Keratinocyte (primary cell): ENCODE results near the gene MIEF1. TPM values are rescaled to one million over a fixed set of nuclear protein-coding genes. Genes with fewer than 3 reads are reported as not detected.

Source experiments
- DNase-seq: peaks from one replicate; pipeline ENCODE4 v3.0.0-alpha.2; 2011; ENCODE audit warnings: low read depth, missing footprints, low spot score
- FAIRE-seq: peaks from 2 replicates; lab custom pipeline; 2011; peaks lifted over from hg19 to GRCh38; lab: Jason Lieb, UNC
- H2AFZ ChIP-seq: 2 replicates; pipeline ENCODE4 v1.6.0; 2012; ENCODE audit warnings: low read length, control low read depth, inconsistent platforms; ENCODE audit not compliant: control insufficient read depth
- H3K27ac ChIP-seq: 2 replicates; pipeline ENCODE4 v1.5.1; 2011; ENCODE audit warnings: low read length; ENCODE audit not compliant: control insufficient read depth, insufficient read depth
- H3K27me3 ChIP-seq: 3 replicates; pipeline ENCODE4 v1.6.0; 2011; ENCODE audit warnings: low read length; ENCODE audit not compliant: control insufficient read depth, insufficient read depth; ENCODE audit errors: extremely low read depth
- H3K36me3 ChIP-seq, 2 experiments: 2 replicates in 1 of 2; 3 replicates in 1 of 2; pipeline ENCODE4 v1.5.1; 2011; ENCODE audit warnings: low read length in 2 of 2, mild to moderate bottlenecking in 1 of 2; ENCODE audit not compliant: control insufficient read depth in 2 of 2, insufficient read depth in 2 of 2; ENCODE audit errors: extremely low read depth in 1 of 2
- H3K4me1 ChIP-seq: 3 replicates; pipeline ENCODE4 v1.5.1; 2011; ENCODE audit warnings: low read length; ENCODE audit not compliant: control insufficient read depth, insufficient read depth; ENCODE audit errors: extremely low read depth
- H3K4me2 ChIP-seq: 3 replicates; pipeline ENCODE4 v1.6.0; 2011; ENCODE audit warnings: low read depth, low read length; ENCODE audit not compliant: control insufficient read depth, insufficient read depth; ENCODE audit errors: extremely low read depth
- H3K4me3 ChIP-seq, 3 experiments: fragments of 200-600 bp in 1 of 3; sonication (generic) in 1 of 3; 2 replicates in 2 of 3; 3 replicates in 1 of 3; pipeline ENCODE4 v1.5.1; 2011 to 2016; ENCODE audit warnings: low read length in 3 of 3, mild to moderate bottlenecking in 3 of 3, control low read depth in 2 of 3, inconsistent platforms in 1 of 3, low read depth in 1 of 3, mixed read lengths in 1 of 3, mixed run types in 1 of 3, moderate library complexity in 1 of 3; ENCODE audit not compliant: control insufficient read depth in 2 of 3, insufficient read depth in 2 of 3; ENCODE audit errors: extremely low read depth in 1 of 3
- H3K79me2 ChIP-seq: 2 replicates; pipeline ENCODE4 v1.6.0; 2012; ENCODE audit warnings: low read length; ENCODE audit not compliant: control insufficient read depth, insufficient read depth
- H3K9ac ChIP-seq: 3 replicates; pipeline ENCODE4 v1.6.0; 2011; ENCODE audit warnings: low read length; ENCODE audit not compliant: control insufficient read depth, insufficient read depth; ENCODE audit errors: extremely low read depth
- H3K9me1 ChIP-seq: 3 replicates; pipeline ENCODE4 v1.6.0; 2011; ENCODE audit warnings: low read length; ENCODE audit not compliant: control insufficient read depth, insufficient read depth; ENCODE audit errors: extremely low read depth
- H3K9me3 ChIP-seq: 2 replicates; pipeline ENCODE4 v1.5.1; 2012; ENCODE audit warnings: low read depth, low read length; ENCODE audit not compliant: control insufficient read depth
- H4K20me1 ChIP-seq: 3 replicates; pipeline ENCODE4 v1.6.0; 2011; ENCODE audit warnings: low read length; ENCODE audit not compliant: control insufficient read depth, insufficient read depth; ENCODE audit errors: extremely low read depth
- EZH2 ChIP-seq: IDR thresholded peaks from one replicate; pipeline ENCODE4 v1.6.1; 2012; ENCODE audit warnings: inconsistent platforms, mild to moderate bottlenecking, low read length, moderate library complexity
- dilution Hi-C: fragments of 300-500 bp; cut with MboI; formaldehyde crosslinking; loops from one replicate; pipeline ENCODE4 v1.7.0; 2020; ENCODE audit warnings: low sequenced_read_pairs; ENCODE audit not compliant: extremely low pct_ligation_motif_present
- polyA plus RNA-seq, 5 experiments: library from polyadenylated mRNA; depleted of rRNA in 3 of 5; stranded (reverse) in 3 of 5; stranded (forward) in 1 of 5; unstranded in 1 of 5; fragments of >200 nt; gene quantifications; 1 replicate in 1 of 5; 2 replicates in 3 of 5; 3 replicates in 1 of 5; pipeline versions ENCODE4 v1.2.1 to v1.2.3, GENCODE V29; 2011 to 2012; ENCODE audit warnings: missing spikeins in 2 of 5, low read depth in 1 of 5, low replicate concordance in 1 of 5
- TF ChIP-seq, protein P1 (sequence below), 3 experiments: IDR thresholded peaks in 1 of 3; conservative IDR thresholded peaks in 1 of 3; optimal IDR thresholded peaks in 1 of 3; 2 replicates in 2 of 3; 3 replicates in 1 of 3; pipeline versions ENCODE3 to v1.5.1; 2011; ENCODE audit warnings: low read length in 3 of 3, mild to moderate bottlenecking in 3 of 3, moderate library complexity in 2 of 3, control low read depth in 1 of 3, inconsistent platforms in 1 of 3; ENCODE audit not compliant: insufficient read depth in 2 of 3; ENCODE audit errors: extremely low read depth in 1 of 3

MIEF1 gene
- polyA plus RNA-seq, 1 donor (not counting 4 experiments of a cell fraction or from before 2014, with no cell fraction given) = 18.4 TPM

DNA sequence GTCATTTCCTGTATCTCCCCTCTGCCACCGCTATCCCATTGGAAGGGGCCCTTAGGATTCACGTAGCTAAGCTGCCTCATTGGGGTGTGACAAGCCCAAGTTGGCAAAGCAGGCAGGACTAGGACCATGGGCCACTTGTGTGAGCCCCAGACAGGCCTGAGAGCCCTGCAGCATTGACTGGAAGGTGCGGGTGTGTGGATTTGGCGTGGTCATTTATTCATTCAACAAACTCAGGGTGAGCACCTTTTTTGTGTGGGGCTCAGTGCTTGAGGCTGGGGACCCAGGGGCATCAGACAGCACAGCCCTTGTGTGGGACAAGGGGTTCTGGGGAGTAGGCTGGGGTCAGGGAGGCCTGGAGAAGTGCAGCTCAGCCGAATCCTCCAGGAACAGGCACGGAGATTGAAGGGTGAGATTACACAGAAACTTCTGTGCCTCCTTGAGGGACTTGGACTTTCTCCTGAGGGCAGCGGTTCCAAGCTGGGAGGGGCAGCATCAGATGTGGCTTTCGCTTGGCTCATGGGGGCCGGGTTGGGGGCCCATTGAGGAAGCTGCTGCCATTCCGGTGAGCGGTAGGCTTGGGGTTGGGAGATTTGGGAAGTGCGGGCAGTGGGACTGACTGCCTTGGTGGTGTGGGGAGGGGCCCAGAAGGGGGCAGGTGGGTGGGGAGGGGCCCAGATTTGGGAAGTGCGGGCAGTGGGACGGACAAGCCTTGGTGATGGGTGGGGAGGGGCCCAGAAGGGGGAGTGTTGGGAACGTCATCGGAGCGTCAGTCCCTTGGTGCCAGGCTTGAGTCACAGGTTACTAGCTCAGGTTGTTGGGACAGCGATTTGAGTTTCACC lies 33.4 kb upstream of the MIEF1 start:
- FAIRE-seq = no peak
- Histone ChIP-seq H3K4me3 (no peak overlapping the region), H3K27me3 (peaks cover 21% of the 10 kb centered on the region), H4K20me1 (peaks cover 2% of the 10 kb centered on the region), H3K9me3 (no peaks in the 10 kb centered on the region), H3K79me2 (no peaks in the 10 kb centered on the region), H3K4me2 (no peak overlapping the region), H3K9ac (no peak overlapping the region), H3K36me3 (no peaks in the 10 kb centered on the region), H3K27ac (no peak overlapping the region), H3K4me1 (peaks cover 6% of the 10 kb centered on the region), H2AFZ (no peak overlapping the region), H3K9me1 (no peaks in the 10 kb centered on the region)
- dilution Hi-C loops = no loop called here
- TF ChIP-seq, protein P1, sequence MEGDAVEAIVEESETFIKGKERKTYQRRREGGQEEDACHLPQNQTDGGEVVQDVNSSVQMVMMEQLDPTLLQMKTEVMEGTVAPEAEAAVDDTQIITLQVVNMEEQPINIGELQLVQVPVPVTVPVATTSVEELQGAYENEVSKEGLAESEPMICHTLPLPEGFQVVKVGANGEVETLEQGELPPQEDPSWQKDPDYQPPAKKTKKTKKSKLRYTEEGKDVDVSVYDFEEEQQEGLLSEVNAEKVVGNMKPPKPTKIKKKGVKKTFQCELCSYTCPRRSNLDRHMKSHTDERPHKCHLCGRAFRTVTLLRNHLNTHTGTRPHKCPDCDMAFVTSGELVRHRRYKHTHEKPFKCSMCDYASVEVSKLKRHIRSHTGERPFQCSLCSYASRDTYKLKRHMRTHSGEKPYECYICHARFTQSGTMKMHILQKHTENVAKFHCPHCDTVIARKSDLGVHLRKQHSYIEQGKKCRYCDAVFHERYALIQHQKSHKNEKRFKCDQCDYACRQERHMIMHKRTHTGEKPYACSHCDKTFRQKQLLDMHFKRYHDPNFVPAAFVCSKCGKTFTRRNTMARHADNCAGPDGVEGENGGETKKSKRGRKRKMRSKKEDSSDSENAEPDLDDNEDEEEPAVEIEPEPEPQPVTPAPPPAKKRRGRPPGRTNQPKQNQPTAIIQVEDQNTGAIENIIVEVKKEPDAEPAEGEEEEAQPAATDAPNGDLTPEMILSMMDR (optimal IDR thresholded peaks at IDR 0.05 in 1 of 3, IDR thresholded peaks at IDR 0.05 in 1 of 3, conservative IDR thresholded peaks at IDR 0.05 in 1 of 3; ENCODE audit: extremely low read depth in 1 of 3, insufficient read depth in 2 of 3, low read length in 3 of 3) = no peak
- TF ChIP-seq EZH2 = no peak
- DNase-seq = no peak

DNA sequence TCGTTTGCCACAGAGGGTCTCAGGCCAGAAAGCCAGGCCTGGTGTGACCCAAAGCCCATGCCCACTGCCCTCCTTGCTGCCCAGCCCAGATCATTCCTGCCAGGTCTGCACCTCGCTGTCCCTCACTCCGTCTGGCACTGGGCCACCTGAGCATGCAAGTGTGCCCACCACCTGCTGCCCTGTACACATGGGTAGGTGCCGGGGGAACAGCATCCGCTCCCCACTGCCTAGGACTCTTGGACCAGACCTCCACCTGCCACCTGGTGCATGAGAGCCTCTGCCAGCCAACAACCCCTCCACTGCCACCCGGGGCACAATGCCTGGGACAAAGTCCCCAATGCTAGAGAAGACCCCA lies 32.8 kb upstream of the MIEF1 start:
- H3K4me3 ChIP-seq = no peak overlapping the region
- no peaks in the 10 kb centered on the region for H3K79me2 ChIP-seq
- no peak overlapping the region for H3K9ac ChIP-seq
- dilution Hi-C loops = no loop called here
- no peak for DNase-seq
- TF ChIP-seq EZH2 = no peak
- TF ChIP-seq, protein P1 (optimal IDR thresholded peaks at IDR 0.05 in 1 of 3, IDR thresholded peaks at IDR 0.05 in 1 of 3, conservative IDR thresholded peaks at IDR 0.05 in 1 of 3; ENCODE audit: extremely low read depth in 1 of 3, insufficient read depth in 2 of 3, low read length in 3 of 3) = no peak
- H3K9me3 ChIP-seq = no peaks in the 10 kb centered on the region
- H3K4me2 ChIP-seq = no peak overlapping the region
- no peaks in the 10 kb centered on the region for H3K36me3 ChIP-seq
- no peak for FAIRE-seq
- no peaks in the 10 kb centered on the region for H3K9me1 ChIP-seq
- H3K27me3 ChIP-seq = peaks cover 21% of the 10 kb centered on the region
- no peak overlapping the region for H3K27ac ChIP-seq
- H4K20me1 ChIP-seq = peaks cover 2% of the 10 kb centered on the region
- peaks cover 6% of the 10 kb centered on the region for H3K4me1 ChIP-seq
- H2AFZ ChIP-seq = no peak overlapping the region
